Pancreas (tissue), 10 donors: Measurements from ENCODE around the gene EDNRB. TPM values are rescaled to one million over a fixed set of nuclear protein-coding genes. Genes with fewer than 3 reads are reported as not detected.

Experiments used
- ATAC-seq, 4 donors: fragments of 200-7000 bp; cut with Tn5 transposase; one replicate each; pipeline versions ENCODE4 v1.8.0 to v1.9.1; 2020; ENCODE audit warnings: mild to moderate bottlenecking in 4 of 4, moderate library complexity in 4 of 4
- DNase-seq, 6 donors: peaks; one replicate each; pipeline ENCODE4 v3.0.0-alpha.2; 2020
- FAIRE-seq: peaks from 2 replicates; lab custom pipeline; 2012; peaks lifted over from hg19 to GRCh38; lab: Jason Lieb, UNC
- H3K27ac ChIP-seq, 4 donors: fragments of 200-600 bp; sonication (generic); 1 replicate in 3 of 4; 2 replicates in 1 of 4; pipeline versions ENCODE4 v1.5.0 to v1.8.0; 2020
- H3K27me3 ChIP-seq, 4 donors: fragments of 200-600 bp; one replicate each; pipeline ENCODE4 v1.8.0; 2021
- H3K36me3 ChIP-seq, 3 donors: fragments of 200-600 bp; sonication (generic) in 1 of 3; one replicate each; pipeline versions ENCODE4 v1.5.0 to v1.8.0; 2020 to 2021
- H3K4me1 ChIP-seq, 3 donors: fragments of 200-600 bp; one replicate each; pipeline ENCODE4 v1.8.0; 2021
- H3K4me3 ChIP-seq, 4 donors: fragments of 200-600 bp; sonication (generic) in 2 of 4; one replicate each; pipeline versions ENCODE4 v1.5.0 to v1.8.0; 2020 to 2021
- H3K9me3 ChIP-seq, 4 donors: fragments of 200-600 bp; one replicate each; pipeline ENCODE4 v1.8.0; 2021
- CTCF ChIP-seq, 4 donors: fragments of 200-600 bp; sonication (generic) in 3 of 4; IDR thresholded peaks; one replicate each; pipeline versions ENCODE4 v1.5.0 to v1.8.0; 2021; ENCODE audit warnings: antibody characterized with exemption in 4 of 4
- WGBS, 2 donors: extraction: QIAGEN DNeasy Blood & Tissue Kit; methylation state at CpG; one replicate each; pipeline ENCODE4 v1.1.7; 2013; 5-methylcytosine and 5-hydroxymethylcytosine counted together
- intact Hi-C, 3 donors: fragments of 100-400 bp; cut with DNase I; formaldehyde crosslinking; loops; one replicate each; pipeline versions ENCODE4 v1.11.1 to v1.14.2; 2022
- polyA plus RNA-seq, 2 donors: library from polyadenylated mRNA; stranded (reverse); fragments of 200-250 nt; gene quantifications; one replicate each; pipeline ENCODE4 v1.2.3, GENCODE V29; 2013
- total RNA-seq, 6 donors: library from RNA; stranded (reverse); fragmentation: NEBNext Ultra II Directional in 4 of 6; extraction: Animal tissue kit (Norgen Biotek cat#: 25700) in 4 of 6; gene quantifications; one replicate each; pipeline versions ENCODE4 v1.2.1 to v1.2.4, GENCODE V29; 2021 to 2023
- donor health status: healthy with polysubstance abuse.
- donor health status: DM: no; HTN: no; CAD: no; lungs with moderate emphysema.
- donor health status: DM: no; HTN: no; CAD: no.
- donor health status: control.
- donor health status: control.
- donor health status: Bipolar disorder and iron deficiency.
- donor health status: DM: yes; HTN: yes; CAD: no.
- donor health status: DM: no; HTN: no; CAD: no.
- donor health status: DM: no; HTN: no; CAD: no.
- donor health status: DM: yes; HTN: yes; CAD: no.

The EDNRB gene
- total and polyA plus RNA-seq, 8 donors: 2.0 to 12.2 (median 5.7) TPM

- no peak for FAIRE-seq
- Histone ChIP-seq H3K4me1 (no peaks in the 10 kb centered on the region), H3K36me3 (no peaks in the 10 kb centered on the region), H3K4me3 (no peak overlapping the region), H3K27ac (no peak overlapping the region), H3K27me3 (no peaks in the 10 kb centered on the region), H3K9me3 (no peaks in the 10 kb centered on the region)
- no peak for DNase-seq
- no peak for ATAC-seq
- intact Hi-C loops: no loop called here
- TF ChIP-seq CTCF (IDR thresholded peaks at IDR 0.05): no peak
Measured at GRCh38 chr13:77892491-77892890, 26.1 kb downstream of the EDNRB start.

DNA sequence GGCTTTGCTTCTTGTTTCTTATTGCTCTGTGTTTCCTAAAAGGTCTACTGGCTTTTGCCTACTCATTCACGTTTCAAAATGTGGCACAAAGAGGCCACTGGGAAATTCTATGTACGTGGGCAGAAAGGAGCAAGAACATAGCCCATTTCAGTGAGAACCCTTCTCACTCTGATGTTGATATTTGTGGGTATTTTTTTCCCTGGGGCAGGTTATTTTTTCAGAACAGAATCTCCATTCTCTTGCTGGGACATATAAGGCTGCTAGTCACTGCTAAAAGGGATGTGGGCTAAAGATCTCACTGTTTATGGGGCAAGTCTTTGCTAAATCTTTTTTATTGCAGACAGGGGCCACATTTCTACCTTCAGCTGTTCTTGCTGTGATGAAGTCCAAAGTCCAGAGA, 27.1 kb downstream of the EDNRB start:
- ATAC-seq (no peak), FAIRE-seq (no peak), DNase-seq (no peak)
- H3K9me3 ChIP-seq: no peaks in the 10 kb centered on the region
- intact Hi-C loops: no loop called here
- H3K4me1 ChIP-seq: no peaks in the 10 kb centered on the region
- H3K27ac ChIP-seq: no peak overlapping the region
- no peaks in the 10 kb centered on the region for H3K27me3 ChIP-seq
- TF ChIP-seq CTCF (IDR thresholded peaks at IDR 0.05): no peak
- no peak overlapping the region for H3K4me3 ChIP-seq
- no peaks in the 10 kb centered on the region for H3K36me3 ChIP-seq
- 36 to 42% methylated on average over 2 of the region's 2 CpGs for WGBS, 2 donors

DNA sequence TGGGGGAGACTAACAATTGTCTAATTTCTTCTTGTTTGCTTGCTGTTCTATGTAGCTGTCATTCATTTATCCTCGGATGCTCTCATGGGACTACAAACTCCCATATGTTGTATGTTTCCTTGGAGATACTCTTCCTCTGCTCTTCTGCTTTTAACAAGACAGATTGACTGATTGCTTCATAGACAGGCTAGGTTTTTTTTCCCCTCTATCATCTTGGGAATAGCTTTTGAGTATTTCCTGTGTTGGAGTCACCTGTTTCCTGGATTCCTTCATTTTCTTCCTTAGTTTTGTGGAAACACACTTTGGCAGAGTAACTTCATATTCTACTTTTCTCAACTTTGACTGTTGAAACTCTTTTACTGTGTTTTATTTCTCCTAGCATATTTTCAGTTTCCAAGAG, 27.6 kb downstream of the EDNRB start:
- H3K27me3 ChIP-seq: no peaks in the 10 kb centered on the region
- FAIRE-seq (no peak), DNase-seq (no peak), ATAC-seq (no peak)
- no peaks in the 10 kb centered on the region for H3K9me3 ChIP-seq
- no peak for TF ChIP-seq CTCF (IDR thresholded peaks at IDR 0.05)
- H3K27ac ChIP-seq: no peak overlapping the region
- no peaks in the 10 kb centered on the region for H3K4me1 ChIP-seq
- WGBS, 2 donors: 40 to 64% methylated on average over 1 of the region's 1 CpG
- intact Hi-C loops: no loop called here
- no peak overlapping the region for H3K4me3 ChIP-seq
- H3K36me3 ChIP-seq: no peaks in the 10 kb centered on the region

DNA sequence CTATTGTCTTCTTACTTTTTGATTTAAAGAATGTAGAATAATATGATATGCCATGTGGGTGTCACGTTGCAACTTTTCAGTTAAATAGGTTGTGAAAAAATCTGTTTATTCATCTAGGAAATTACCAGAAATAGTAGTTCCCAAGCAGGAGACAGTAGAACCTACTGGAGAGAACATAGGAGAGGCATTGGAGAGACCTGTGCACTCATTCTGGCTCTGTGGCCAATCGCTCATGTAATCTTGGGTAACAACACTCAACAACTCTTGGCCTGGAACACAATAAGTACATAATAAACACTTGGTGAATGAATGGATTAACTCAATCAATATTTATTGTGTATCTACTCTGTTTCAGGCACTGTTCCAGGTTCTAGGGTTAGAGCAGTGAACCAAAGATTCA, 35.3 kb downstream of the EDNRB start:
- Histone ChIP-seq H3K27ac (no peak overlapping the region), H3K4me1 (no peaks in the 10 kb centered on the region), H3K36me3 (no peaks in the 10 kb centered on the region), H3K4me3 (no peak overlapping the region), H3K9me3 (no peaks in the 10 kb centered on the region), H3K27me3 (no peaks in the 10 kb centered on the region)
- intact Hi-C loops: no loop called here
- no peak for DNase-seq
- FAIRE-seq: no peak
- no peak for ATAC-seq
- WGBS, 2 donors: 50 to 62% methylated on average over 2 of the region's 2 CpGs
- no peak for TF ChIP-seq CTCF (IDR thresholded peaks at IDR 0.05)

- FAIRE-seq (no peak), DNase-seq (no peak), ATAC-seq (no peak)
- TF ChIP-seq CTCF (IDR thresholded peaks at IDR 0.05): no peak
- Histone ChIP-seq H3K9me3 (no peaks in the 10 kb centered on the region), H3K36me3 (no peaks in the 10 kb centered on the region), H3K27me3 (no peaks in the 10 kb centered on the region), H3K4me3 (no peak overlapping the region), H3K4me1 (no peaks in the 10 kb centered on the region), H3K27ac (no peak overlapping the region)
- WGBS, 2 donors: 62 to 72% methylated on average over 1 of the region's 1 CpG
- intact Hi-C loops: no loop called here
Measured at GRCh38 chr13:77878190-77878589, 40.4 kb downstream of the EDNRB start.
